Hair follicle dermal papilla cell (primary cell): ENCODE results near the gene STX18. TPM values are rescaled to one million over a fixed set of nuclear protein-coding genes. Genes with fewer than 3 reads are reported as not detected.

Experiments
- total RNA-seq: library from RNA; depleted of rRNA; stranded (reverse); fragments of >200 nt; gene quantifications from 2 replicates; pipeline ENCODE4 v1.2.3, GENCODE V29; 2012

The STX18 gene
- total RNA-seq, result 31.1 and 32.0 TPM in 2 replicates

DNA sequence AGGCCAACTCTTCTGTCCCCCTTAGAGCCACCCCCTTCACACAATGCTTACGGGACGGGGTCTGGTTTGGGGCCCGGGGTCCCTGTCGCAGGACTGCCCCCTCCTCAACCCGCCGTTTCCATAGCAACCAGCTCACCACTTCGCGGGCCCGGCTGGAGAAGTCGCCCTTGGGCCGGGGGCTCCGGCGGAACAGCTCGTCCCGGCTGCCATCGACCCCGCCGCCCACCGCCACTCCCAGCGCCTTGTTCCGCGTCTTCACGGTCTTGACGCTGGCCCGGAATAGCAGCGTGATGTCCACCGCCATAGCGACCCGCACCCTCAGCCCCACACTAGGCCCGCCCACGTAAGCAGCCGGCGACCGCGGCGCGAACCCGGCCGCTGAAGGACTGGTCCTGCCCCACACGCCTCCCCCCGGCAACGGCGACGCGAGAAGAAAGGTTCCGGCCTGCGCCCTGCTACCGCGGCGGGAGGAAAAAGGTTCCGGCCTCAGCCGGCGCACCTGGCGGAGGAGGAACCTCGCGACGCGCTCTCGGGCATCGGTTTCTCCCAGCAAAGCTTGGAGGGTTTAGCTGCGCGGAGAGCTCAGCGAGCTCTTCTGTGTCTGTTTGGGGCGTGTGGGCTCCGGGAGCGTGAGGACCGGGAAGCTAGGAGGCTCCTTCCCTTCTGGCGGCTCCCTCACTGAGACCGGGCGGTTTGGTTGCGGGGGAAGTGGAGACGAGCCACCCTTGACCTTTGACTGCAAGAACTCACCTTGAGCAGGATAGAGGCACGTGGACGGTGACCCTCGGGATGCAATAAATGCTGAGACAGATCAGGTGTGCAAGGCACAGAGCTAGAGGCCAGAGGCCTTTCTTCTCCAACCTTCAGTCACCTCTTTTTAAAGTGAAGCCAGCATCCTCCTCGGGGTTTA, at the start of gene STX18:
Gene STX18, minus strand, starts transcription at position 388 of the 910 bp plus-strand sequence. Its CDS starts 84 bp downstream, at position 304.

DNA sequence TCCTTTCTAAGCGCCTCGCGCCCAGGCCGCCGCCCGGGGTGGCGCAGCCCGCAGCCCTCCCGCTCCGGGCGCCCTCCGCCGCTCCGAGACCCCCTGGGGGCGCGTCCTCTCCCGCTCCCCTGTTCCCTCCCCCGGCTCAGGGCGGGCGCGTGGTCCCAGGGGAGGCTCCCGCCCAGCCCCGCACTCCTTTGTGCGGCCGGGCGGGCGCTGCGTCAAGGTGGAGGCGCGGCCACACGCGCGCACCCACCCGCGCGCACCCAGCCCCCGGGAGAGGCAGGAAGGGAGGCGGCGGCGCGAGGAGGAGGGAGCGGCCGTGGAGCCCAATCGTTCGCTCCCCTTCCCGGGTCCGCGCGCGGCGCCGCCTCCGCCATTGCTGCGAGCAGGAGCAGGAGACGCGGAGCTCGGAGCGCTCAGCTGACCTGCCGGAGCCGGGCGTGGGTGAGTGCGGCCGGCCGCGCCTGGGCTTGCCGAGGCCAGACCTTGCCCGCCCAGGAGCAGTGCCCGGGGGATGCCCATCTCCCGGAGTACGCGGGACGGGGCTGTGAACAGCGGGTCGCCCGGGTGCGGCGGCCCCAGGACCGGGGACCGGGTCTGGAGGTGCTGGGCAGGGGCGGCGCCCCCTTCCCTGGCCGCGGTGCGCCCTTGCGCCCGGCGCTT, 155.0 kb downstream of the STX18 start, which contains the start of gene NSG1:
Gene NSG1, plus strand, starts transcription at position 367 of the 657 bp plus-strand sequence. CDS start 528 bp downstream, outside the sequence.

Other genes with a start within 250 kb of the STX18 start
- 0.16 and 0.73 TPM in 2 replicates for gene NSG1, start 154.9 kb downstream of the STX18 start, total RNA-seq